ENCODE data around the gene EPS8.

EPS8 gene

DNA sequence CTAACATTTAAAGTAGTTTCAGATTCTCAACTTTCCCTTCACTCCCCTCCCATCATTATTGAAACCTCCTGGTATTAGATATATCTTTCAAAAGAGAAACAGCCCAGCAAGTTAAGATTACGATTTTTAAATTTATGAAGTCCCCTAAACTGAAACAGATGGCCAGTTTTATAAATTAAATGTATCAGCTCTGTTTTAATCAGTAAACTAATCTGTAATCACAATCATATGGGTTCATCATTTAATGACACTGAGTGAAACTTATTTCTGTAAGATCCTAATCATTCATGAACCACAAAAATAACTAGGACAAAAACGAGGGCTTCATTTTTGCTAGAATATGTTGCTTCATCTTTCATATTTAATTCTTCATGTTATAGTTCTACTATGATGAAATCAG lies 137.8 kb downstream of the EPS8 start:
- TF ChIP-seq, protein P1, sequence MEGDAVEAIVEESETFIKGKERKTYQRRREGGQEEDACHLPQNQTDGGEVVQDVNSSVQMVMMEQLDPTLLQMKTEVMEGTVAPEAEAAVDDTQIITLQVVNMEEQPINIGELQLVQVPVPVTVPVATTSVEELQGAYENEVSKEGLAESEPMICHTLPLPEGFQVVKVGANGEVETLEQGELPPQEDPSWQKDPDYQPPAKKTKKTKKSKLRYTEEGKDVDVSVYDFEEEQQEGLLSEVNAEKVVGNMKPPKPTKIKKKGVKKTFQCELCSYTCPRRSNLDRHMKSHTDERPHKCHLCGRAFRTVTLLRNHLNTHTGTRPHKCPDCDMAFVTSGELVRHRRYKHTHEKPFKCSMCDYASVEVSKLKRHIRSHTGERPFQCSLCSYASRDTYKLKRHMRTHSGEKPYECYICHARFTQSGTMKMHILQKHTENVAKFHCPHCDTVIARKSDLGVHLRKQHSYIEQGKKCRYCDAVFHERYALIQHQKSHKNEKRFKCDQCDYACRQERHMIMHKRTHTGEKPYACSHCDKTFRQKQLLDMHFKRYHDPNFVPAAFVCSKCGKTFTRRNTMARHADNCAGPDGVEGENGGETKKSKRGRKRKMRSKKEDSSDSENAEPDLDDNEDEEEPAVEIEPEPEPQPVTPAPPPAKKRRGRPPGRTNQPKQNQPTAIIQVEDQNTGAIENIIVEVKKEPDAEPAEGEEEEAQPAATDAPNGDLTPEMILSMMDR (IDR thresholded peaks at IDR 0.05; ENCODE audit: control insufficient read depth, insufficient read depth, low read depth, low read length, missing control alignments), result no peak
- no peak for DNase-seq (ENCODE audit: low read depth)
- no peak overlapping the region for H3K4me3 ChIP-seq (ENCODE audit: control insufficient read depth, low read depth, low read length)

DNA sequence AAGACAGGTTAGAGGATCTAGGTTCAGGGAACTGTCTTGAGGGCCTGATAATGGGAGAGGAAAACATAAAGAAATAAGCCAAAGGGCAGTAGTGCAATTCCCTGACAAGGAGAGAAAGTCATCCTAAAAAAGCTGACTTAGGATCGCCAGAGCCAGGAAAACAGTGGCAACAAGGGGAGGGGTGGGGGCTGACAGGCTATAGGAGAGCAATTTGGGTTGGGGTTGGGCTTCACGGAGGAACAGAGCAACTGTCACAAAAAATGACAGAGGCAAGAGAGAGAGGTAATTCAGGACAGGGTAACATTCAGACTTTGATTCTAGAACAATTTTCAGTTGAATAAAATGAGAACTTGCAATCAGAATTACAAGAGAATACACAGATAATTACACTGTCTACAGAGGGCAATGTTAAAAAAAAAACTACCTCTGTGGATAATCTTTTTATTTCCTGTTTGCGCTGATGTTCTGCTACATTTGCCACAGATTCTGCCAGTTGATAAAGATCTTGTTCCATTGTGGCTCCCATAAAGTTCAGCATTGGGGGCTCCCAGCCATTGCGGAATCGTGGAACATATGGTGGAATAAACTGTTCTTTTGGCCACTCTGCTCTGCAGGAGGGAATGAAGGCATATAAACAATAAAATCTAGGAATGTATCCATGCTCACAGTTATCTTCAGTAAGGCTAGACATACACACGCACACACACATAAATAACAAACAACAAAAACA lies 138.6 kb downstream of the EPS8 start:
- TF ChIP-seq, protein P1 (IDR thresholded peaks at IDR 0.05; ENCODE audit: control insufficient read depth, insufficient read depth, low read depth, low read length, missing control alignments), result no peak
- DNase-seq (ENCODE audit: low read depth), result no peak
- no peak overlapping the region for H3K4me3 ChIP-seq (ENCODE audit: control insufficient read depth, low read depth, low read length)

DNA sequence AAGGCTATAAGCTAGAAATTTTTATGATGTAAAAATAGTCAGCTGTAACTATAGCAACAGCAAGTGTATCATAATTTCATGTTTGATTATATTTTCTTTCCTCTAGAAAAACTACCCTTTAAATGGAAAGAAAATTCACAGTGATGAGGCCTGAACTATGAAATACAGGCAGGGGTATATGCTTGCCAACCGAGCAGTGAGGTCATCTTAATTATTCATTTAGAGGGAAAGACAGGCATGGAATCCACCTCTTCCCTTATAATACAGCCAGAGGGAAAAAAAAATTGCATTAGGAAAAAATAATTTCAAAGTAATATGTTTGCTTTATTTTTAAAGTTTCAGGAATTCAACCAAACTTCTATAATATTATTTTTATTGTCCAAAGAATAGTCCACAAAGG lies 139.8 kb downstream of the EPS8 start:
- H3K4me3 ChIP-seq (ENCODE audit: control insufficient read depth, low read depth, low read length), result no peak overlapping the region
- no peak for DNase-seq (ENCODE audit: low read depth)
- TF ChIP-seq, protein P1 (IDR thresholded peaks at IDR 0.05; ENCODE audit: control insufficient read depth, insufficient read depth, low read depth, low read length, missing control alignments), result no peak

DNA sequence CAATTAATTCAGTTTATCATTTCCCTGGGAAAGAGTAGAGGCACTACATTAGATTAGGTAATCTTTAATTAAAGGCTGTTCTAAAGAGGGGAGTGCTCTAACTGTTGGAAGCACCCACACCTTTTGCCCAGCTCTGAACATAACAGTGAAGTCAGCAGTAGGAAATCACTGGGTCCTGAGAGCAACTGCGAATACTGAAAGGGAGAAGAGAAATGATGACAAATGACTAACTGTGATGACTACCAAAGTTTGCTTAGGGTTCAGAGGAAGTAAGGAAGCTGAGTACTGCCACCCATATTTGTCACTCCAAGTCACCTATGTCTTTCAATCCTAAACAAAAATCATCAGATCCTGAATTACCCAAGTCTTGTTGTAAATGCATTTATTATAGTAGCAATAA lies 140.6 kb downstream of the EPS8 start:
- no peak for DNase-seq (ENCODE audit: low read depth)
- TF ChIP-seq, protein P1 (IDR thresholded peaks at IDR 0.05; ENCODE audit: control insufficient read depth, insufficient read depth, low read depth, low read length, missing control alignments), result no peak
- no peak overlapping the region for H3K4me3 ChIP-seq (ENCODE audit: control insufficient read depth, low read depth, low read length)

DNA sequence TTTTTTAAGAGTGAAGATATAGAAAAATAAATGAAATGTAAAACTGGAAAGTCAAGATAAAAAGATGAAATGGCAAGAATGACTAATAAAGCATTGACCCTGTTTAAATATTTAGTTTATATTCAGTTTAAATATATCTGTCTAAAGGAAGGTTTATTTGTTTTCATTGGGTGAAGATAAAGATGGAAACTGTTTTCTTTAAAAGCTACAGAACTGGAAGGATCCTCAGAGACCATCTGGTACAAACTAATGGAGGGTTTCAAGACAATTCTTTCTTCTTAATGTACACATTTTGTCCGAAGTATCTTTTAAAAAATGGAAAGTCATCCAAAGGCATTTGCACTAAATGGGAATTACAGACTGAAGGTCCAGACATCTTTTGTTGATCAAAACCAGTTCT lies 142.6 kb downstream of the EPS8 start:
- DNase-seq (ENCODE audit: low read depth), result no peak
- no peak overlapping the region for H3K4me3 ChIP-seq (ENCODE audit: control insufficient read depth, low read depth, low read length)
- TF ChIP-seq, protein P1 (IDR thresholded peaks at IDR 0.05; ENCODE audit: control insufficient read depth, insufficient read depth, low read depth, low read length, missing control alignments), result no peak

DNA sequence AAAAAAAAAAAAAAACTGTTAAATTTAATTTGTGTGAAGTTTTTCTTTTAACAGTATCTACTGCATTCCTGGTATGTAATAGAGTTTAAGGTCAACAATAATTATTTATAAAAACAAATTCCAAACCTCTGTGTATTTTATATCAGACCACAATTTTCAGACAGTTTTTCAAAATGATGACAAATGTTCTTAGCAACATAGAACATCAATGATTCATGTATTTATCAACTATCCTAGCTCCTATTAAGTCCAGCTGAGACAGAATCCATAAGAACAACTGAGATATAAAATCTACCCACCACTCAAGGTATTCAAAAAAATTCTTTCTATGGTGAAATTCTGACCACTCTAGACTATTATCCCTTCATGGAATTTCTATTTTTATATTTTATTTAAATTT lies 144.5 kb downstream of the EPS8 start:
- TF ChIP-seq, protein P1 (IDR thresholded peaks at IDR 0.05; ENCODE audit: control insufficient read depth, insufficient read depth, low read depth, low read length, missing control alignments), result no peak
- no peak overlapping the region for H3K4me3 ChIP-seq (ENCODE audit: control insufficient read depth, low read depth, low read length)
- DNase-seq (ENCODE audit: low read depth), result peak; percentile 64
